Colon (tissue), 2 donors: ENCODE data around the gene UPF3A.
"Not testable (repeated sequence)": the region's sequence is repeated elsewhere in the genome, so short reads cannot be mapped to it uniquely, and the experiment has no call there.

Experiments
- FAIRE-seq: peaks from 2 replicates; lab custom pipeline; 2012; peaks lifted over from hg19 to GRCh38; lab: Jason Lieb, UNC
- donor health status: control.
- donor health status: control.

Gene UPF3A

GRCh38 chr13:114336457-114336856, 55.1 kb downstream of the UPF3A start:
- not testable (repeated sequence) for FAIRE-seq

- FAIRE-seq, result no peak
Observed at GRCh38 chr13:114338959-114339358, 57.6 kb downstream of the UPF3A start.

GRCh38 chr13:114339857-114340534, 58.6 kb downstream of the UPF3A start:
- FAIRE-seq, result no peak

- FAIRE-seq, result no peak
Observed at GRCh38 chr13:114341003-114341777, 59.8 kb downstream of the UPF3A start.

GRCh38 chr13:114347256-114347655, 65.9 kb downstream of the UPF3A start:
- not testable (repeated sequence) for FAIRE-seq

- FAIRE-seq, result not testable (repeated sequence)
Observed at GRCh38 chr13:114352763-114353162, 71.4 kb downstream of the UPF3A start.

- not testable (repeated sequence) for FAIRE-seq
Observed at GRCh38 chr13:114353382-114353781, 72.0 kb downstream of the UPF3A start.
